GM12878 (cell line): ENCODE measurements around the gene ATAD2B. TPM values are rescaled to one million over a fixed set of nuclear protein-coding genes. Genes with fewer than 3 reads are reported as not detected.

ENCODE experiments used
- ATAC-seq: fragments of 200-7000 bp; cut with Tn5 transposase; 3 replicates; pipeline ENCODE4 v1.9.1; 2020; ENCODE audit warnings: mild to moderate bottlenecking, moderate library complexity
- BruUV-seq: library from RNA; stranded (reverse); fragments of 400-500 nt; replicated peaks from 2 replicates; lab custom pipeline; 2021; lab: Mats Ljungman, UMichigan
- CTCF ChIA-PET: fragments of 300-600 bp; sonication (Branson Sonifier 250); formaldehyde crosslinking; extraction: SDS; loops from one replicate; lab custom pipeline; 2021; ENCODE audit warnings: inconsistent platforms; lab: Yijun Ruan, JAX
- POLR2A ChIA-PET: fragments of 350-600 bp; formaldehyde crosslinking; extraction: SDS; loops from one replicate; lab custom pipeline; 2021; ENCODE audit warnings: inconsistent platforms; lab: Charles Lee
- RAD21 ChIA-PET: fragments of 300-600 bp; sonication (Branson Sonifier 250); formaldehyde crosslinking; loops from one replicate; lab custom pipeline; 2023; ENCODE audit warnings: antibody characterized with exemption; ENCODE audit not compliant: unreplicated experiment; lab: Charles Lee
- SMC1A ChIA-PET: fragments of 300-600 bp; sonication (Branson Sonifier 250); formaldehyde crosslinking; loops from one replicate; lab custom pipeline; 2023; ENCODE audit not compliant: unreplicated experiment, uncharacterized antibody; lab: Charles Lee
- DNase-seq: peaks from one replicate; pipeline ENCODE4 v3.0.0-alpha.2; 2011; ENCODE audit warnings: low read depth, low spot score
- FAIRE-seq: peaks from 3 replicates; lab custom pipeline; 2011; peaks lifted over from hg19 to GRCh38; lab: Jason Lieb, UNC
- H2AFZ ChIP-seq: 2 replicates; pipeline ENCODE4 v1.6.0; 2011; ENCODE audit warnings: low read depth, low read length, control low read depth; ENCODE audit not compliant: control insufficient read depth
- H3K27ac ChIP-seq: 2 replicates; pipeline ENCODE4 v1.5.1; 2011; ENCODE audit warnings: control low read depth; ENCODE audit not compliant: control insufficient read depth, insufficient read depth
- H3K27me3 ChIP-seq, 2 experiments: replicated peaks in 1 of 2; 2 replicates each; pipeline versions ENCODE4 v1.6.0 to v1.6.1; 2011; ENCODE audit warnings: low read length in 1 of 2; ENCODE audit not compliant: control insufficient read depth in 2 of 2, insufficient read depth in 2 of 2
- H3K36me3 ChIP-seq, 2 experiments: 2 replicates each; pipeline ENCODE4 v1.5.1; 2011; ENCODE audit warnings: low read length in 1 of 2; ENCODE audit not compliant: control insufficient read depth in 2 of 2, insufficient read depth in 2 of 2
- H3K4me1 ChIP-seq: 2 replicates; pipeline ENCODE4 v1.6.1; 2011; ENCODE audit warnings: mild to moderate bottlenecking, low read length, moderate library complexity, mixed read lengths; ENCODE audit not compliant: control insufficient read depth, insufficient read depth
- H3K4me2 ChIP-seq: 2 replicates; pipeline ENCODE4 v1.6.0; 2011; ENCODE audit warnings: control low read depth; ENCODE audit not compliant: control insufficient read depth, insufficient read depth
- H3K4me3 ChIP-seq: fragments of 200-600 bp; sonication (generic); 2 replicates; pipeline ENCODE4 v1.5.1; 2016
- H3K79me2 ChIP-seq: 2 replicates; pipeline ENCODE4 v1.6.0; 2011; ENCODE audit warnings: low read length; ENCODE audit not compliant: control insufficient read depth, insufficient read depth
- H3K9ac ChIP-seq: 2 replicates; pipeline ENCODE4 v1.8.0; 2011; ENCODE audit warnings: low read length, control low read depth, mixed read lengths; ENCODE audit not compliant: control insufficient read depth, insufficient read depth
- H3K9me3 ChIP-seq: replicated peaks from 3 replicates; pipeline ENCODE4 v1.5.1; 2011; ENCODE audit warnings: mild to moderate bottlenecking, low read length; ENCODE audit not compliant: control insufficient read depth, insufficient read depth
- H4K20me1 ChIP-seq: 2 replicates; pipeline ENCODE4 v1.6.0; 2011; ENCODE audit not compliant: control insufficient read depth, insufficient read depth
- ATF7 ChIP-seq: fragments of 450-650 bp; IDR thresholded peaks from 2 replicates; pipeline ENCODE4 v1.6.1; 2016; ENCODE audit warnings: low read depth, mild to moderate bottlenecking
- CUX1 ChIP-seq: IDR thresholded peaks from 2 replicates; pipeline ENCODE4 v1.6.1; 2012; ENCODE audit warnings: improper control_type of control experiment, low read depth, low read length; ENCODE audit not compliant: insufficient replicate concordance
- EED ChIP-seq: sonication (generic); IDR thresholded peaks from 2 replicates; pipeline ENCODE4 v1.6.1; 2016; ENCODE audit warnings: antibody characterized with exemption, low read depth
- EP300 ChIP-seq, 2 experiments: fragments of 150-350 bp in 1 of 2; IDR thresholded peaks; 2 replicates each; pipeline ENCODE4 v1.6.1; 2011 to 2012; ENCODE audit warnings: low read depth in 2 of 2, low read length in 2 of 2, borderline replicate concordance in 1 of 2, improper control_type of control experiment in 1 of 2, inconsistent platforms in 1 of 2; ENCODE audit not compliant: control insufficient read depth in 1 of 2
- MXI1 ChIP-seq: fragments of 150-350 bp; IDR thresholded peaks from 2 replicates; pipeline ENCODE4 v1.6.1; 2011; ENCODE audit warnings: low read depth, mild to moderate bottlenecking, inconsistent platforms, low read length, improper control_type of control experiment
- NFIC ChIP-seq: IDR thresholded peaks from 2 replicates; pipeline ENCODE4 v1.6.1; 2012; ENCODE audit warnings: low read depth, mild to moderate bottlenecking, inconsistent platforms, low read length, moderate library complexity
- POU2F2 ChIP-seq: IDR thresholded peaks from 3 replicates; pipeline ENCODE4 v1.6.1; 2011; ENCODE audit warnings: low read depth, mild to moderate bottlenecking, low read length, borderline replicate concordance
- RBBP5 ChIP-seq: fragments of 200-600 bp; sonication (generic); conservative IDR thresholded peaks from 2 replicates; pipeline ENCODE4 v1.6.1; 2016
- RELA ChIP-seq: fragments of 450-650 bp; IDR thresholded peaks from 2 replicates; pipeline ENCODE4 v1.8.0; 2014; ENCODE audit warnings: borderline replicate concordance; ENCODE audit not compliant: partially characterized antibody
- SREBF1 ChIP-seq: IDR thresholded peaks from 2 replicates; pipeline ENCODE4 v1.6.1; 2012; ENCODE audit warnings: mild to moderate bottlenecking, low read length
- SREBF2 ChIP-seq: IDR thresholded peaks from 2 replicates; pipeline ENCODE4 v1.6.1; 2012; ENCODE audit warnings: mild to moderate bottlenecking, low read length
- YY1 ChIP-seq: IDR thresholded peaks from 2 replicates; pipeline ENCODE4 v1.6.1; 2011; ENCODE audit warnings: low read depth, mild to moderate bottlenecking, low read length
- ZSCAN29 ChIP-seq: fragments of 450-650 bp; IDR thresholded peaks from 2 replicates; pipeline ENCODE4 v1.6.1; 2017; ENCODE audit warnings: mild to moderate bottlenecking, moderate library complexity
- WGBS: methylation state at CpG from one replicate; pipeline ENCODE4 v1.1.6; 2016; ENCODE audit warnings: low lambda C conversion rate; ENCODE audit not compliant: insufficient replicate concordance, insufficient coverage; ENCODE audit errors: missing lambda C conversion rate; 5-methylcytosine and 5-hydroxymethylcytosine counted together
- in situ Hi-C: fragments of 300-500 bp; cut with MboI; formaldehyde crosslinking; loops from 9 replicates; pipeline ENCODE4 v1.14.3; 2018; ENCODE audit warnings: mixed read lengths
- intact Hi-C: fragments of 100-400 bp; cut with micrococcal nuclease; formaldehyde crosslinking; loops from one replicate; pipeline ENCODE4 v1.14.2; 2022; ENCODE audit not compliant: unreplicated experiment
- polyA plus RNA-seq, 11 experiments: library from polyadenylated mRNA; depleted of rRNA in 4 of 11; unstranded in 6 of 11; stranded (reverse) in 5 of 11; fragments of >200 nt; fragmentation: Nextera tagmentation in 4 of 11; fragmentation: Illumina TruSeq in 1 of 11; extraction: Ambion mirVana in 4 of 11; extraction: Trizol in 1 of 11; gene quantifications; 1 replicate in 1 of 11; 2 replicates in 10 of 11; pipeline versions ENCODE4 v1.2.1 to v1.2.3, GENCODE V29; 2011 to 2016; ENCODE audit warnings: inconsistent platforms in 2 of 11, missing spikeins in 2 of 11, low read depth in 1 of 11
- total RNA-seq, 4 experiments: library from RNA; depleted of rRNA in 3 of 4; stranded (reverse); fragments of >200 nt in 3 of 4; fragmentation: Illumina TruSeq in 1 of 4; extraction: Trizol in 1 of 4; gene quantifications; 2 replicates each; pipeline versions ENCODE4 v1.2.1 to v1.2.3, GENCODE V29; 2013 to 2021

Gene ATAD2B
- total and polyA plus RNA-seq, 10 of the 15 experiments (the other 5 are each of a cell fraction or from before 2014, with no cell fraction given) = 3.6 to 29.9 (median 16.8) TPM

- TF ChIP-seq SREBF1 (no peak), RBBP5 (no peak), CUX1 (no peak), POU2F2 (no peak), EED (no peak), ATF7 (no peak)
Measured at GRCh38 chr2:23769364-23769763, 157.6 kb downstream of the ATAD2B start (continued).

GRCh38 chr2:23767876-23768621 is 158.9 kb downstream of the ATAD2B start:
- peaks cover 0 to 5% of the 10 kb centered on the region in 2 experiments; a peak in 3 of 4 replicates for H3K36me3 ChIP-seq
- no peak overlapping the region for H3K4me2 ChIP-seq
- H3K27me3 ChIP-seq = no peaks in the 10 kb centered on the region
- peaks cover 1% of the 10 kb centered on the region; the same call in 1 of the 3 replicates for H3K9me3 ChIP-seq
- H3K79me2 ChIP-seq = no peaks in the 10 kb centered on the region
- DNase-seq (no peak), ATAC-seq (no peak), FAIRE-seq (no peak)
- CTCF ChIA-PET = no interaction called here
- in situ Hi-C loops = no loop called here
- POLR2A ChIA-PET = no interaction called here
- no peak overlapping the region for H3K9ac ChIP-seq
- 76% methylated on average over 5 of the region's 5 CpGs for WGBS
- peaks cover 5% of the 10 kb centered on the region; the same call in 1 of the 2 replicates for H3K4me1 ChIP-seq
- RAD21 ChIA-PET = no interaction called here
- intact Hi-C loops = no loop called here
- H4K20me1 ChIP-seq = no peaks in the 10 kb centered on the region
- H2AFZ ChIP-seq = no peak overlapping the region
- SMC1A ChIA-PET = no interaction called here
- no peak overlapping the region for H3K27ac ChIP-seq
- BruUV-seq = no TSS peak
- H3K4me3 ChIP-seq = no peak overlapping the region
- TF ChIP-seq EP300 (IDR thresholded peaks at IDR 0.05; ENCODE audit: borderline replicate concordance in 1 of 2, control insufficient read depth in 1 of 2, low read depth in 2 of 2, low read length in 2 of 2) = no peak
- no peak for TF ChIP-seq ZSCAN29
- no peak for TF ChIP-seq CUX1
- TF ChIP-seq RELA = no peak
- no peak for TF ChIP-seq MXI1
- TF ChIP-seq SREBF2 = no peak
- no peak for TF ChIP-seq YY1
- TF ChIP-seq NFIC = no peak
